K562 (cell line): ENCODE data around the gene PHF10. TPM values are rescaled to one million over a fixed set of nuclear protein-coding genes. Genes with fewer than 3 reads are reported as not detected.

ENCODE experiments used
- ATAC-seq: fragments of 200-7000 bp; cut with Tn5 transposase; 3 replicates; pipeline ENCODE4 v1.9.1; 2020; ENCODE audit warnings: moderate library complexity
- BruUV-seq: library from RNA; stranded (reverse); fragments of 400-500 nt; replicated peaks from 2 replicates; lab custom pipeline; 2021; lab: Mats Ljungman, UMichigan
- CTCF ChIA-PET: fragments of 300-600 bp; formaldehyde crosslinking; extraction: SDS; loops from one replicate; lab custom pipeline; 2021; ENCODE audit warnings: low intra/inter-chr PET ratio; lab: Yijun Ruan, JAX
- POLR2A ChIA-PET: fragments of 300-600, 350-650 bp; sonication (Branson Sonifier 250); formaldehyde crosslinking; extraction: SDS; loops from one replicate; lab custom pipeline; 2021; ENCODE audit warnings: antibody characterized with exemption, inconsistent platforms; lab: Yijun Ruan, JAX
- DNase-seq, 4 experiments: peaks; one replicate each; pipeline versions ENCODE4 v3.0.0 to v3.0.0-alpha.2; 2011 to 2018; ENCODE audit warnings: low spot score in 3 of 4, mixed read lengths in 3 of 4; ENCODE audit errors: extremely low read depth in 1 of 4
- FAIRE-seq: peaks from 2 replicates; lab custom pipeline; 2011; peaks lifted over from hg19 to GRCh38; lab: Jason Lieb, UNC
- H2AFZ ChIP-seq: 2 replicates; pipeline ENCODE4 v1.6.0; 2011; ENCODE audit warnings: low read depth, low read length, control low read depth, inconsistent platforms
- H3K27ac ChIP-seq: fragments of 200-600 bp; 3 replicates; pipeline ENCODE4 v1.8.0; 2011; ENCODE audit warnings: low read depth, mild to moderate bottlenecking, control low read depth, inconsistent platforms, low read length, moderate library complexity, mixed read lengths; ENCODE audit errors: extremely low read depth
- H3K27me3 ChIP-seq, 2 experiments: fragments of 300-600 bp in 1 of 2; 2 replicates in 1 of 2; 3 replicates in 1 of 2; pipeline versions ENCODE4 v1.6.0 to v1.8.0; 2011; ENCODE audit warnings: inconsistent platforms in 2 of 2, low read length in 2 of 2, mild to moderate bottlenecking in 1 of 2, mixed read lengths in 1 of 2, moderate library complexity in 1 of 2; ENCODE audit not compliant: control insufficient read depth in 2 of 2, insufficient read depth in 2 of 2
- H3K36me3 ChIP-seq: fragments of 300-600 bp; 3 replicates; pipeline ENCODE4 v1.8.0; 2011; ENCODE audit warnings: mild to moderate bottlenecking, low read length, inconsistent platforms; ENCODE audit not compliant: control insufficient read depth, insufficient read depth
- H3K4me1 ChIP-seq, 2 experiments: fragments of 200-600 bp in 1 of 2; replicated peaks in 1 of 2; 2 replicates in 1 of 2; 3 replicates in 1 of 2; pipeline versions ENCODE4 v1.5.1 to v1.8.0; 2011; ENCODE audit warnings: inconsistent platforms in 2 of 2, low read length in 2 of 2, mild to moderate bottlenecking in 1 of 2, mixed read lengths in 1 of 2, moderate library complexity in 1 of 2; ENCODE audit not compliant: control insufficient read depth in 2 of 2, insufficient read depth in 2 of 2
- H3K4me2 ChIP-seq: 2 replicates; pipeline ENCODE4 v1.6.1; 2011; ENCODE audit warnings: low read length, control low read depth, inconsistent platforms, mixed read lengths; ENCODE audit not compliant: insufficient read depth
- H3K4me3 ChIP-seq: fragments of 200-600 bp; sonication (generic), shearing (Covaris generic); 2 replicates; pipeline ENCODE4 v1.5.1; 2016; ENCODE audit warnings: control low read depth, inconsistent platforms
- H3K79me2 ChIP-seq: fragments of 200-600 bp; 3 replicates; pipeline ENCODE4 v1.8.0; 2011; ENCODE audit warnings: low read length, inconsistent platforms; ENCODE audit not compliant: control insufficient read depth, insufficient read depth
- H3K9ac ChIP-seq, 2 experiments: 2 replicates each; pipeline versions ENCODE4 v1.6.0 to v1.6.1; 2011; ENCODE audit warnings: low read depth in 2 of 2, low read length in 2 of 2, control low read depth in 1 of 2, inconsistent platforms in 1 of 2, mild to moderate bottlenecking in 1 of 2, mixed read lengths in 1 of 2; ENCODE audit not compliant: insufficient read depth in 1 of 2
- H3K9me1 ChIP-seq: one replicate; pipeline ENCODE4 v1.6.0; 2011; ENCODE audit warnings: inconsistent platforms, mild to moderate bottlenecking, low read length, moderate library complexity; ENCODE audit not compliant: control insufficient read depth, insufficient read depth
- H3K9me3 ChIP-seq: replicated peaks from 2 replicates; pipeline ENCODE4 v1.5.1; 2011; ENCODE audit warnings: low read depth, low read length, inconsistent platforms; ENCODE audit not compliant: control insufficient read depth, insufficient read depth
- H4K20me1 ChIP-seq: replicated peaks from 2 replicates; pipeline ENCODE4 v1.6.1; 2011; ENCODE audit warnings: low read length, inconsistent platforms, mixed read lengths; ENCODE audit not compliant: control insufficient read depth, insufficient read depth
- ETS1 ChIP-seq: conservative IDR thresholded peaks from 2 replicates; pipeline ENCODE4 v1.6.1; 2011; ENCODE audit warnings: low read depth, mild to moderate bottlenecking, low read length; ENCODE audit not compliant: control insufficient read depth
- FOXK2 ChIP-seq, 2 experiments: fragments of 450-650 bp; IDR thresholded peaks in 1 of 2; conservative IDR thresholded peaks in 1 of 2; 2 replicates each; pipeline ENCODE4 v1.6.1; 2016; ENCODE audit warnings: low read depth in 2 of 2, mild to moderate bottlenecking in 1 of 2
- MXI1 ChIP-seq: IDR thresholded peaks from 2 replicates; pipeline ENCODE4 v1.6.1; 2011; ENCODE audit warnings: low read depth, mild to moderate bottlenecking, improper control_type of control experiment, low read length
- NCOA4 ChIP-seq: fragments of 450-650 bp; IDR thresholded peaks from 2 replicates; pipeline ENCODE4 v1.6.1; 2018; ENCODE audit warnings: mild to moderate bottlenecking; ENCODE audit not compliant: partially characterized antibody
- NFRKB ChIP-seq: fragments of 450-650 bp; IDR thresholded peaks from 2 replicates; pipeline ENCODE4 v1.6.1; 2016; ENCODE audit warnings: low read depth
- OTX1 ChIP-seq: fragments of 450-650 bp; formaldehyde crosslinking; IDR thresholded peaks from 2 replicates; pipeline ENCODE4 v1.4.0; 2022; ENCODE audit warnings: mild to moderate bottlenecking
- PHF20 ChIP-seq: fragments of 450-650 bp; IDR thresholded peaks from 2 replicates; pipeline ENCODE4 v1.6.1; 2018; ENCODE audit not compliant: partially characterized antibody
- TAF1 ChIP-seq: IDR thresholded peaks from 2 replicates; pipeline ENCODE4 v1.6.1; 2011; ENCODE audit warnings: mild to moderate bottlenecking, low read length, moderate library complexity; ENCODE audit not compliant: insufficient read depth, control insufficient read depth, severe bottlenecking; ENCODE audit errors: extremely low read depth
- ZBTB2 ChIP-seq: fragments of 450-650 bp; IDR thresholded peaks from 2 replicates; pipeline ENCODE4 v1.6.1; 2016; ENCODE audit warnings: antibody characterized with exemption
- ZBTB40 ChIP-seq, 2 experiments: fragments of 450-650 bp in 1 of 2; sonication (generic) in 1 of 2; formaldehyde crosslinking in 1 of 2; IDR thresholded peaks; 2 replicates each; pipeline versions ENCODE4 v1.7.1 to v1.9.0; 2016 to 2022; ENCODE audit warnings: inconsistent platforms in 1 of 2, mild to moderate bottlenecking in 1 of 2, missing genetic modification reagents in 1 of 2
- ZNF3 ChIP-seq: fragments of 250-450 bp; sonication (Bioruptor Pico); IDR thresholded peaks from 2 replicates; pipeline ENCODE4 v1.5.0; 2021; ENCODE audit warnings: mild to moderate bottlenecking, moderate library complexity
- WGBS: fragments of 100-300 bp; shearing (Covaris generic); methylation state at CpG from one replicate; pipeline ENCODE4 v1.1.6; 2016; ENCODE audit warnings: low coverage, mixed read lengths; ENCODE audit not compliant: insufficient coverage; ENCODE audit errors: missing lambda C conversion rate; 5-methylcytosine and 5-hydroxymethylcytosine counted together
- in situ Hi-C: fragments of 300-500 bp; cut with MboI; formaldehyde crosslinking; loops from 4 replicates; pipeline ENCODE4 v1.15.0; 2018; ENCODE audit warnings: inconsistent platforms, mixed read lengths
- intact Hi-C: fragments of 100-400 bp; cut with micrococcal nuclease; formaldehyde crosslinking; loops from 2 replicates; pipeline ENCODE4 v1.14.2; 2022
- polyA plus RNA-seq, 8 experiments: library from polyadenylated mRNA; depleted of rRNA in 4 of 8; stranded (reverse) in 5 of 8; unstranded in 3 of 8; fragments of >200 nt; fragmentation: Nextera tagmentation in 2 of 8; fragmentation: Illumina TruSeq in 1 of 8; extraction: Ambion mirVana in 2 of 8; extraction: Trizol in 1 of 8; gene quantifications; 2 replicates each; pipeline versions ENCODE4 v1.2.1 to v1.2.3, GENCODE V29; 2011 to 2014; ENCODE audit warnings: inconsistent platforms in 1 of 8, missing spikeins in 1 of 8
- total RNA-seq, 7 experiments: library from RNA; depleted of rRNA in 6 of 7; stranded (reverse); fragments of >200 nt in 6 of 7; fragmentation: Illumina TruSeq in 2 of 7; extraction: Trizol in 2 of 7; gene quantifications; 2 replicates each; pipeline versions ENCODE4 v1.2.1 to v1.2.3, GENCODE V29; 2011 to 2021; ENCODE audit warnings: low replicate concordance in 1 of 7

Gene PHF10
- total and polyA plus RNA-seq, 9 of the 15 experiments (the other 6 are each of a cell fraction or from before 2014, with no cell fraction given) = 23.9 to 88.9 (median 46.0) TPM

- H2AFZ ChIP-seq = no peak overlapping the region
- ChIA-PET CTCF (no interaction called here), POLR2A (interaction anchor here (1.3 to 1.4 kb wide), 2 partner anchors 10 to 15 kb away, joined by 3 to 7 read pairs; no protein-coding TSS in a partner anchor)
- no peaks in the 10 kb centered on the region for H3K9me1 ChIP-seq
- H3K9ac ChIP-seq = no peak overlapping the region
- no TSS peak for BruUV-seq
- WGBS = 45% methylated on average over 1 of the region's 1 CpG
- no peak for FAIRE-seq
- H3K4me2 ChIP-seq = no peak overlapping the region
- H3K79me2 ChIP-seq = no peaks in the 10 kb centered on the region
- no peaks in the 10 kb centered on the region for H3K27me3 ChIP-seq
- no peak for DNase-seq
- no peaks in the 10 kb centered on the region for H4K20me1 ChIP-seq
- no peak overlapping the region for H3K4me3 ChIP-seq
- H3K36me3 ChIP-seq = peaks cover 22% of the 10 kb centered on the region
- no peak for ATAC-seq
- intact Hi-C loops = no loop called here
- H3K27ac ChIP-seq = no peak overlapping the region
- in situ Hi-C loops = no loop called here
- H3K4me1 ChIP-seq = no peaks in the 10 kb centered on the region
- H3K9me3 ChIP-seq = no peaks in the 10 kb centered on the region
- TF ChIP-seq OTX1 (CRISPR knock-in tag) (no peak), TAF1 (no peak), ZBTB40 (IDR thresholded peaks at IDR 0.05) (no peak), ZBTB40 (CRISPR knock-in tag; IDR thresholded peaks at IDR 0.05) (no peak), ZNF3 (CRISPR knock-in tag) (no peak), NCOA4 (no peak), NFRKB (no peak), PHF20 (no peak), MXI1 (no peak), FOXK2 (conservative IDR thresholded peaks at IDR 0.05 in 1 of 2, IDR thresholded peaks at IDR 0.05 in 1 of 2; ENCODE audit: low read depth in 2 of 2) (no peak), ETS1 (no peak), ZBTB2 (no peak)
Measured at GRCh38 chr6:169678342-169678741, 46.0 kb downstream of the PHF10 start.
